H9 (cell line): ENCODE measurements around the gene CTRL. TPM values are rescaled to one million over a fixed set of nuclear protein-coding genes. Genes with fewer than 3 reads are reported as not detected.
A peak's percentile ranks its signal among the peaks of the same experiment; 100 is the strongest.

Experiments
- DNase-seq: peaks from one replicate; pipeline ENCODE4 v3.0.0-alpha.2; 2017
- H2AFZ ChIP-seq: one replicate; pipeline ENCODE4 v1.6.1; 2013; ENCODE audit warnings: mild to moderate bottlenecking, low read length, control low read depth, moderate library complexity
- H2AK5ac ChIP-seq: 2 replicates; pipeline ENCODE4 v1.6.1; 2013; ENCODE audit warnings: low read length, control low read depth, mixed read lengths; ENCODE audit not compliant: insufficient read length
- H2BK120ac ChIP-seq: one replicate; pipeline ENCODE4 v1.6.1; 2013; ENCODE audit warnings: low read depth, mild to moderate bottlenecking, low read length, control low read depth, inconsistent platforms; ENCODE audit not compliant: poor library complexity, severe bottlenecking
- H2BK12ac ChIP-seq: 2 replicates; pipeline ENCODE4 v1.6.1; 2013; ENCODE audit warnings: low read length, control low read depth, mixed read lengths, low read depth; ENCODE audit not compliant: insufficient read length
- H2BK15ac ChIP-seq: 2 replicates; pipeline ENCODE4 v1.6.1; 2013; ENCODE audit warnings: low read depth, low read length, control low read depth
- H2BK20ac ChIP-seq: one replicate; pipeline ENCODE4 v1.6.1; 2013; ENCODE audit warnings: low read depth, mild to moderate bottlenecking, low read length, control low read depth, inconsistent platforms; ENCODE audit not compliant: poor library complexity, severe bottlenecking
- H2BK5ac ChIP-seq: 2 replicates; pipeline ENCODE4 v1.6.1; 2013; ENCODE audit warnings: low read length, control low read depth, mixed read lengths; ENCODE audit not compliant: insufficient read length
- H3K14ac ChIP-seq: 2 replicates; pipeline ENCODE4 v1.6.1; 2013; ENCODE audit warnings: low read length, control low read depth; ENCODE audit not compliant: insufficient read depth
- H3K18ac ChIP-seq: 2 replicates; pipeline ENCODE4 v1.6.1; 2013; ENCODE audit warnings: low read depth, mild to moderate bottlenecking, mixed read lengths, low read length, control low read depth; ENCODE audit not compliant: insufficient read length
- H3K23ac ChIP-seq: 2 replicates; pipeline ENCODE4 v1.6.1; 2013; ENCODE audit warnings: low read length, control low read depth, mixed read lengths, low read depth; ENCODE audit not compliant: insufficient read length
- H3K23me2 ChIP-seq: 2 replicates; pipeline ENCODE4 v1.6.1; 2013; ENCODE audit warnings: low read depth, mild to moderate bottlenecking, mixed read lengths, low read length, control low read depth; ENCODE audit not compliant: insufficient read length, poor library complexity, severe bottlenecking
- H3K27ac ChIP-seq: 2 replicates; pipeline ENCODE4 v1.5.1; 2013; ENCODE audit warnings: low read length, control low read depth, mixed read lengths, low read depth; ENCODE audit not compliant: insufficient read length
- H3K27me3 ChIP-seq: 2 replicates; pipeline ENCODE4 v1.6.1; 2013; ENCODE audit warnings: low read length, control low read depth, inconsistent platforms; ENCODE audit not compliant: insufficient read depth
- H3K4ac ChIP-seq: 2 replicates; pipeline ENCODE4 v1.6.1; 2013; ENCODE audit warnings: low read depth, mild to moderate bottlenecking, control low read depth, inconsistent platforms, low read length, moderate library complexity
- H3K4me1 ChIP-seq: 2 replicates; pipeline ENCODE4 v1.6.1; 2013; ENCODE audit warnings: low read length, control low read depth, inconsistent platforms; ENCODE audit not compliant: insufficient read depth
- H3K4me2 ChIP-seq: 2 replicates; pipeline ENCODE4 v1.6.1; 2013; ENCODE audit warnings: low read length, control low read depth, mixed read lengths; ENCODE audit not compliant: insufficient read length, insufficient read depth
- H3K56ac ChIP-seq: 2 replicates; pipeline ENCODE4 v1.6.1; 2013; ENCODE audit warnings: low read depth, mild to moderate bottlenecking, mixed read lengths, low read length, control low read depth; ENCODE audit not compliant: insufficient read length
- H3K79me1 ChIP-seq: 2 replicates; pipeline ENCODE4 v1.6.1; 2013; ENCODE audit warnings: low read depth, mild to moderate bottlenecking, moderate library complexity, low read length, control low read depth, inconsistent platforms; ENCODE audit not compliant: insufficient read depth, poor library complexity, severe bottlenecking
- H3K79me2 ChIP-seq: 2 replicates; pipeline ENCODE4 v1.6.1; 2013; ENCODE audit warnings: low read length, control low read depth, inconsistent platforms; ENCODE audit not compliant: insufficient read depth
- H3K9ac ChIP-seq: 2 replicates; pipeline ENCODE4 v1.6.1; 2013; ENCODE audit warnings: low read length, control low read depth, mixed read lengths; ENCODE audit not compliant: insufficient read length; ENCODE audit errors: extremely low read depth
- H3K9me3 ChIP-seq: one replicate; pipeline ENCODE4 v1.6.1; 2013; ENCODE audit warnings: low read depth, low read length, inconsistent platforms; ENCODE audit not compliant: control insufficient read depth
- H3T11ph ChIP-seq: one replicate; pipeline ENCODE4 v1.6.1; 2013; ENCODE audit warnings: mild to moderate bottlenecking, low read length, control low read depth, inconsistent platforms
- H4K20me1 ChIP-seq: one replicate; pipeline ENCODE4 v1.6.1; 2013; ENCODE audit not compliant: control insufficient read depth, insufficient read length, insufficient read depth
- H4K5ac ChIP-seq: 2 replicates; pipeline ENCODE4 v1.6.1; 2013; ENCODE audit warnings: low read depth, mild to moderate bottlenecking, mixed read lengths, low read length, control low read depth; ENCODE audit not compliant: insufficient read length
- H4K8ac ChIP-seq: replicated peaks from 2 replicates; pipeline ENCODE4 v1.6.1; 2013; ENCODE audit warnings: low read length, control low read depth, mixed read lengths, low read depth; ENCODE audit not compliant: insufficient read length
- H4K91ac ChIP-seq: 2 replicates; pipeline ENCODE4 v1.6.1; 2013; ENCODE audit warnings: low read depth, mild to moderate bottlenecking, moderate library complexity, mixed read lengths, low read length, control low read depth; ENCODE audit not compliant: insufficient read length
- H3K27ac Mint-ChIP-seq, 3 experiments: 2 replicates in 2 of 3; 3 replicates in 1 of 3; pipeline ENCODE4 v1.8.0; 2020 to 2021; ENCODE audit warnings: mixed read lengths in 3 of 3, mild to moderate bottlenecking in 1 of 3, moderate library complexity in 1 of 3
- H3K27me3 Mint-ChIP-seq: 2 replicates; pipeline ENCODE4 v1.8.0; 2021; ENCODE audit warnings: low read depth, mild to moderate bottlenecking, moderate library complexity, mixed read lengths
- H3K36me3 Mint-ChIP-seq, 3 experiments: 2 replicates in 2 of 3; 3 replicates in 1 of 3; pipeline ENCODE4 v1.8.0; 2020 to 2021; ENCODE audit warnings: low read depth in 3 of 3, mixed read lengths in 3 of 3; ENCODE audit not compliant: insufficient read depth in 1 of 3
- H3K4me1 Mint-ChIP-seq, 2 experiments: 2 replicates each; pipeline ENCODE4 v1.8.0; 2020; ENCODE audit warnings: mixed read lengths in 2 of 2
- H3K4me3 Mint-ChIP-seq, 2 experiments: 2 replicates in 1 of 2; 3 replicates in 1 of 2; pipeline ENCODE4 v1.8.0; 2020 to 2021; ENCODE audit warnings: mild to moderate bottlenecking in 2 of 2, mixed read lengths in 2 of 2, moderate library complexity in 1 of 2
- H3K9me3 Mint-ChIP-seq, 2 experiments: 2 replicates in 1 of 2; 3 replicates in 1 of 2; pipeline ENCODE4 v1.8.0; 2020; ENCODE audit warnings: mild to moderate bottlenecking in 2 of 2, mixed read lengths in 2 of 2, moderate library complexity in 1 of 2
- CTCF ChIP-seq: fragments of 200-600 bp; sonication (generic); conservative IDR thresholded peaks from 3 replicates; pipeline ENCODE4 v1.8.0; 2021; ENCODE audit warnings: antibody characterized with exemption, mild to moderate bottlenecking
- WGBS: extraction: QIAGEN DNeasy Blood & Tissue Kit; methylation state at CpG from one replicate; pipeline ENCODE4 v1.1.7; 2013; ENCODE audit warnings: missing lambda C conversion rate, low lambda C conversion rate, mixed read lengths; ENCODE audit not compliant: insufficient read length; ENCODE audit errors: extremely low coverage; 5-methylcytosine and 5-hydroxymethylcytosine counted together
- total RNA-seq: library from RNA; stranded (reverse); gene quantifications from 2 replicates; pipeline ENCODE4 v1.2.1, GENCODE V29; 2021

The CTRL gene
- total RNA-seq, 1 experiment from 2014 or later, result 2.7 TPM

- H3K18ac ChIP-seq, result no peak overlapping the region
- H4K8ac ChIP-seq, result no peak overlapping the region
- H3K56ac ChIP-seq, result no peak overlapping the region
- no peak overlapping the region for H2BK15ac ChIP-seq
- no peak overlapping the region for H4K91ac ChIP-seq
- no peak overlapping the region for H3K23ac ChIP-seq
- H3K79me2 ChIP-seq, result no peaks in the 10 kb centered on the region
- H3K4me2 ChIP-seq, result no peak overlapping the region
- H3K4me3 Mint-ChIP-seq, result no peak overlapping the region
- no peaks in the 10 kb centered on the region for H4K20me1 ChIP-seq
- no peak overlapping the region for H3K9ac ChIP-seq
- no CpG with 5 or more reads among the region's 4 CpGs for WGBS
- no peaks in the 10 kb centered on the region for H3K79me1 ChIP-seq
- H2BK12ac ChIP-seq, result no peak overlapping the region
- no peaks in the 10 kb centered on the region for H3K23me2 ChIP-seq
- H3K36me3 Mint-ChIP-seq, result peaks cover 5 to 21% (median 8%) of the 10 kb centered on the region in 3 experiments; a peak in 5 of 7 replicates
- H3K4me1 Mint-ChIP-seq, result peaks cover 20 to 23% of the 10 kb centered on the region in 2 experiments
- no peaks in the 10 kb centered on the region for H3K9me3 ChIP-seq
- peak overlapping the region; percentile 55 to 93 (median 79); a peak in 6 of 7 replicates for H3K27ac Mint-ChIP-seq
- no peak overlapping the region for H3T11ph ChIP-seq
- H2BK20ac ChIP-seq, result no peak overlapping the region
- H3K27me3 ChIP-seq, result no peaks in the 10 kb centered on the region
- H3K27me3 Mint-ChIP-seq, result no peaks in the 10 kb centered on the region; the same call in 1 of the 2 replicates
- no peak overlapping the region for H4K5ac ChIP-seq
- H3K27ac ChIP-seq, result no peak overlapping the region
- no peak for TF ChIP-seq CTCF
- no peak overlapping the region for H2AFZ ChIP-seq
- no peaks in the 10 kb centered on the region for H3K9me3 Mint-ChIP-seq
- H3K4ac ChIP-seq, result no peak overlapping the region
- H3K14ac ChIP-seq, result no peak overlapping the region
- no peak overlapping the region for H2BK120ac ChIP-seq
- peaks cover 7% of the 10 kb centered on the region; the same call in 1 of the 2 replicates for H3K4me1 ChIP-seq
- no peak overlapping the region for H2BK5ac ChIP-seq
- no peak for DNase-seq
- no peak overlapping the region for H2AK5ac ChIP-seq
Observed at GRCh38 chr16:67917852-67918236, 13.8 kb downstream of the CTRL start.
